A673 (cell line): Measurements from ENCODE around the gene SEMA4A. TPM values are rescaled to one million over a fixed set of nuclear protein-coding genes. Genes with fewer than 3 reads are reported as not detected.
A peak's percentile ranks its signal among the peaks of the same experiment; 100 is the strongest.

Experiments used
- BruUV-seq: library from RNA; stranded (reverse); fragments of 400-500 nt; replicated peaks from 2 replicates; lab custom pipeline; 2021; lab: Mats Ljungman, UMichigan
- CTCF ChIA-PET: fragments of 300-600 bp; sonication (Branson Sonifier 250); formaldehyde crosslinking; loops from one replicate; lab custom pipeline; 2022; ENCODE audit warnings: antibody characterized with exemption; lab: Charles Lee
- POLR2A ChIA-PET: fragments of 300-600 bp; sonication (Branson Sonifier 250); formaldehyde crosslinking; loops from one replicate; lab custom pipeline; 2022; ENCODE audit warnings: antibody characterized with exemption; ENCODE audit not compliant: low non-redundant PET; lab: Charles Lee
- DNase-seq: peaks from one replicate; pipeline ENCODE4 v3.0.0-alpha.2; 2015; ENCODE audit warnings: low spot score
- H3K27ac ChIP-seq: fragments of 200-600 bp; sonication (generic); 2 replicates; pipeline ENCODE4 v1.5.1; 2016; ENCODE audit warnings: mixed run types, low read depth, mild to moderate bottlenecking, mixed read lengths, antibody characterized with exemption, low read length; ENCODE audit not compliant: poor library complexity, severe bottlenecking
- H3K27me3 ChIP-seq: fragments of 200-600 bp; sonication (generic); replicated peaks from 2 replicates; pipeline ENCODE4 v1.6.1; 2017; ENCODE audit warnings: mixed run types, low read depth, mild to moderate bottlenecking, mixed read lengths, antibody characterized with exemption, low read length; ENCODE audit not compliant: insufficient read depth, poor library complexity
- H3K36me3 ChIP-seq: fragments of 200-600 bp; sonication (generic); 2 replicates; pipeline ENCODE4 v1.6.1; 2016; ENCODE audit warnings: mixed run types, mild to moderate bottlenecking, mixed read lengths, antibody characterized with exemption, low read length; ENCODE audit not compliant: insufficient read depth, poor library complexity, severe bottlenecking
- H3K4me1 ChIP-seq: fragments of 200-600 bp; sonication (generic); 2 replicates; pipeline ENCODE4 v1.6.1; 2017; ENCODE audit warnings: mixed run types, mild to moderate bottlenecking, mixed read lengths, antibody characterized with exemption, low read length; ENCODE audit not compliant: insufficient read depth, poor library complexity, severe bottlenecking
- H3K4me3 ChIP-seq: fragments of 200-600 bp; sonication (generic); 2 replicates; pipeline ENCODE4 v1.5.1; 2016; ENCODE audit warnings: low read depth, mixed run types, mild to moderate bottlenecking, mixed read lengths, low read length; ENCODE audit not compliant: poor library complexity, severe bottlenecking
- H3K9me3 ChIP-seq: fragments of 200-600 bp; sonication (generic); 2 replicates; pipeline ENCODE4 v1.6.1; 2016; ENCODE audit warnings: mixed run types, low read depth, mild to moderate bottlenecking, mixed read lengths, antibody characterized with exemption, low read length; ENCODE audit not compliant: poor library complexity, severe bottlenecking
- CTCF ChIP-seq: fragments of 300-800, 200-600 bp; sonication (generic); conservative IDR thresholded peaks from 2 replicates; pipeline ENCODE4 v1.5.1; 2017; ENCODE audit warnings: low read depth, mild to moderate bottlenecking, antibody characterized with exemption, low read length, moderate library complexity, mixed read lengths
- EZH2 ChIP-seq: fragments of 200-600 bp; sonication (generic); IDR thresholded peaks from 2 replicates; pipeline ENCODE4 v1.6.1; 2017; ENCODE audit warnings: borderline replicate concordance, low read depth, mild to moderate bottlenecking, mixed read lengths, antibody characterized with exemption, low read length; ENCODE audit not compliant: poor library complexity, severe bottlenecking
- intact Hi-C: fragments of 100-400 bp; cut with micrococcal nuclease; formaldehyde crosslinking; loops from one replicate; pipeline ENCODE4 v1.10.0; 2022; ENCODE audit not compliant: unreplicated experiment
- total RNA-seq: library from RNA; stranded (reverse); gene quantifications from 2 replicates; pipeline ENCODE4 v1.2.3, GENCODE V29; 2021

The SEMA4A gene
- total RNA-seq, 1 experiment from 2014 or later, result 0.77 TPM

- peak within 1 kb of the TSS; percentile 94 for H3K27ac ChIP-seq
- CTCF ChIA-PET, result interaction anchor here (1.2 kb wide), 1 partner anchor 31 kb away, joined by 6 read pairs; no protein-coding TSS in a partner anchor
- no peaks in the 10 kb centered on the region for H3K36me3 ChIP-seq
- POLR2A ChIA-PET, result interaction anchor here (0.5 to 0.6 kb wide), 3 partner anchors 266 to 545 kb away, joined by 3 to 13 read pairs (median 6); no protein-coding TSS in a partner anchor
- peak; percentile 49 for TF ChIP-seq CTCF
- TF ChIP-seq EZH2, result no peak
- H3K4me3 ChIP-seq, result peak within 1 kb of the TSS; percentile 65
- intact Hi-C loops, result no loop called here
- H3K9me3 ChIP-seq, result no peaks in the 10 kb centered on the region
- DNase-seq, result peak; percentile 99
- H3K4me1 ChIP-seq, result peaks cover 13% of the 10 kb centered on the region
- no peaks in the 10 kb centered on the region for H3K27me3 ChIP-seq
- no TSS peak for BruUV-seq
Observed at GRCh38 chr1:156193488-156194299, 40.3 kb downstream of the SEMA4A start, which contains the start of gene SLC25A44. Gene SLC25A44 (plus strand): TSS chr1:156194104. CDS start chr1:156199848, 5,744 bp downstream.

- Histone ChIP-seq H3K27me3 (no peaks in the 10 kb centered on the region), H3K36me3 (no peaks in the 10 kb centered on the region), H3K4me3 (peak overlapping the region; percentile 65), H3K27ac (peak overlapping the region; percentile 94), H3K9me3 (no peaks in the 10 kb centered on the region), H3K4me1 (peaks cover 13% of the 10 kb centered on the region)
- DNase-seq, result no peak
- POLR2A ChIA-PET, result interaction anchor here (0.5 kb wide), 1 partner anchor 311 kb away, joined by 6 read pairs; no protein-coding TSS in a partner anchor
- TSS peak; percentile 78 for BruUV-seq
- CTCF ChIA-PET, result no interaction called here
- TF ChIP-seq CTCF, result no peak
- no peak for TF ChIP-seq EZH2
- intact Hi-C loops, result no loop called here
Observed at GRCh38 chr1:156194300-156194652, 40.9 kb downstream of the SEMA4A start.

GRCh38 chr1:156195853-156196252 lies 42.5 kb downstream of the SEMA4A start:
- POLR2A ChIA-PET, result no interaction called here
- CTCF ChIA-PET, result no interaction called here
- intact Hi-C loops, result no loop called here
- Histone ChIP-seq H3K9me3 (no peaks in the 10 kb centered on the region), H3K27ac (no peak overlapping the region), H3K4me3 (no peak overlapping the region), H3K27me3 (no peaks in the 10 kb centered on the region), H3K36me3 (peaks cover 3% of the 10 kb centered on the region), H3K4me1 (peaks cover 13% of the 10 kb centered on the region)
- no peak for TF ChIP-seq EZH2
- no peak for TF ChIP-seq CTCF
- no peak for DNase-seq
- BruUV-seq, result no TSS peak
